OCI-LY3 (cell line): ENCODE data around the gene VRK1.

ENCODE experiments used
- H2AFZ ChIP-seq: fragments of 200-600, 300-600 bp; shearing (Covaris generic); 2 replicates; pipeline ENCODE4 v1.6.0; 2014; ENCODE audit warnings: antibody characterized with exemption, low read depth, low read length
- H3K27ac ChIP-seq: fragments of 200-600, 300-600 bp; sonication (generic); 2 replicates; pipeline ENCODE4 v1.5.1; 2014; ENCODE audit warnings: mild to moderate bottlenecking, low read length, moderate library complexity, mixed read lengths
- H3K27me3 ChIP-seq: fragments of 200-600, 300-600 bp; sonication (generic); 2 replicates; pipeline ENCODE4 v1.6.1; 2014; ENCODE audit warnings: low read depth, low read length, mixed read lengths
- H3K36me3 ChIP-seq: fragments of 200-600, 300-600 bp; sonication (generic); replicated peaks from 2 replicates; pipeline ENCODE3; 2014; ENCODE audit warnings: low read depth, low read length, mixed read lengths
- H3K4me1 ChIP-seq: fragments of 300-600, 200-600 bp; sonication (generic); 2 replicates; pipeline ENCODE4 v1.6.1; 2014; ENCODE audit warnings: low read length, mixed read lengths
- H3K4me2 ChIP-seq: fragments of 200-600, 300-600 bp; sonication (generic); 2 replicates; pipeline ENCODE4 v1.6.1; 2014; ENCODE audit warnings: low read length, mixed read lengths
- H3K4me3 ChIP-seq: fragments of 300-600, 200-600 bp; sonication (generic); 2 replicates; pipeline ENCODE4 v1.5.1; 2014; ENCODE audit warnings: antibody characterized with exemption, mild to moderate bottlenecking, low read length, moderate library complexity
- H3K79me2 ChIP-seq: fragments of 300-600, 200-600 bp; shearing (Covaris generic); 2 replicates; pipeline ENCODE4 v1.6.1; 2014; ENCODE audit warnings: mild to moderate bottlenecking, low read length, mixed read lengths
- H3K9ac ChIP-seq: fragments of 300-600, 200-600 bp; shearing (Covaris generic); 2 replicates; pipeline ENCODE4 v1.6.0; 2014; ENCODE audit warnings: mild to moderate bottlenecking, low read length, moderate library complexity
- H3K9me3 ChIP-seq: fragments of 200-600, 300-600 bp; shearing (Covaris generic); 2 replicates; pipeline ENCODE4 v1.6.1; 2014; ENCODE audit warnings: low read length, mixed read lengths; ENCODE audit not compliant: insufficient read depth
- H4K20me1 ChIP-seq: fragments of 200-600, 300-600 bp; sonication (generic); 2 replicates; pipeline ENCODE4 v1.6.1; 2016; ENCODE audit warnings: low read length, mixed read lengths; ENCODE audit not compliant: insufficient read depth
- CTCF ChIP-seq: fragments of 200-600, 300-600 bp; sonication (generic); IDR thresholded peaks from 2 replicates; pipeline ENCODE4 v1.5.1; 2014; ENCODE audit warnings: antibody characterized with exemption, low read length, low read depth
- EZH2phosphoT487 ChIP-seq: fragments of 200-600 bp; shearing (Covaris generic); IDR thresholded peaks from 2 replicates; pipeline ENCODE4 v1.6.1; 2018; ENCODE audit warnings: antibody characterized with exemption, mixed run types, low read depth

Gene VRK1

GRCh38 chr14:96928779-96929380 is 131.7 kb downstream of the VRK1 start:
- no peaks in the 10 kb centered on the region for H3K27me3 ChIP-seq
- no peak overlapping the region for H3K4me2 ChIP-seq
- no peak overlapping the region for H3K4me3 ChIP-seq
- no peaks in the 10 kb centered on the region for H4K20me1 ChIP-seq
- no peaks in the 10 kb centered on the region for H3K4me1 ChIP-seq
- H3K27ac ChIP-seq, result no peak overlapping the region
- TF ChIP-seq CTCF (no peak), EZH2phosphoT487 (no peak)
- no peaks in the 10 kb centered on the region for H3K36me3 ChIP-seq
- no peak overlapping the region for H3K9ac ChIP-seq
- no peak overlapping the region for H2AFZ ChIP-seq
- H3K9me3 ChIP-seq, result no peaks in the 10 kb centered on the region
- no peaks in the 10 kb centered on the region for H3K79me2 ChIP-seq

- Histone ChIP-seq H4K20me1 (no peaks in the 10 kb centered on the region), H3K4me1 (no peaks in the 10 kb centered on the region), H3K27ac (no peak overlapping the region), H3K4me2 (no peak overlapping the region), H3K4me3 (no peak overlapping the region), H3K9me3 (no peaks in the 10 kb centered on the region), H3K36me3 (no peaks in the 10 kb centered on the region), H3K27me3 (no peaks in the 10 kb centered on the region), H2AFZ (no peak overlapping the region), H3K9ac (no peak overlapping the region), H3K79me2 (no peaks in the 10 kb centered on the region)
- no peak for TF ChIP-seq CTCF
- no peak for TF ChIP-seq EZH2phosphoT487
Measured at GRCh38 chr14:96929950-96930349, 132.8 kb downstream of the VRK1 start.

GRCh38 chr14:96930526-96930925 is 133.3 kb downstream of the VRK1 start:
- Histone ChIP-seq H3K27ac (no peak overlapping the region), H2AFZ (no peak overlapping the region), H3K4me3 (no peak overlapping the region), H3K27me3 (no peaks in the 10 kb centered on the region), H3K4me2 (no peak overlapping the region), H3K79me2 (no peaks in the 10 kb centered on the region), H4K20me1 (no peaks in the 10 kb centered on the region), H3K9ac (no peak overlapping the region), H3K9me3 (no peaks in the 10 kb centered on the region), H3K36me3 (no peaks in the 10 kb centered on the region), H3K4me1 (no peaks in the 10 kb centered on the region)
- TF ChIP-seq CTCF, result no peak
- TF ChIP-seq EZH2phosphoT487, result no peak
